ENCODE results near the gene HSD17B12. TPM values are rescaled to one million over a fixed set of nuclear protein-coding genes. Genes with fewer than 3 reads are reported as not detected.

The HSD17B12 gene
- total and polyA plus RNA-seq, 2 of the 8 experiments (the other 6 are each of a cell fraction or from before 2014, with no cell fraction given), result 46.0 to 121 TPM

DNA sequence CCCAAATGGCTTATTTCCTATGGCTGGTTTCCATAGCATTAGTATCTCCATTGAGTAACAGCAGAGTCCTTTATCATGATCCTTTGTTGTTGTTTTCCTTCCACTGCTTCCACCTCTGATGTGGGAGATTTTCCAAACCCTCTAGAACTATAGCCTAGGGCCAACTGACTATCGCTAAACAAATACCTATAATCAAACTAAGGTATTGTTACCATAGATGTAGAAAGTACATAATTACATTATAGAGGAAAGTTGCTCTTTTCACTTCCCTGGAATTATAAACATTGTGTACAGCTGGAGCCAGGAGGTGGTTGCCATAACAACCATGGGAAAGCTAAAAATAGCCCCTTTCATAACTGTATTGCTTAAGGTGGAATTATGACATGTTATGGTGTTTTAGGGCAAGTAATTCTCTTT lies 153.1 kb downstream of the HSD17B12 start:
- H3K9me3 ChIP-seq (ENCODE audit: insufficient read depth in 2 of 2, low read depth in 1 of 2, low read length in 1 of 2), result no peaks in the 10 kb centered on the region
- CTCF ChIA-PET (ENCODE audit: partially characterized antibody), result interaction anchor here (0.7 to 5.4 kb wide), 4 partner anchors 13 to 193 kb away, joined by 3 to 38 read pairs (median 4); no protein-coding TSS in a partner anchor
- TF ChIP-seq NANOG (IDR thresholded peaks at IDR 0.05; ENCODE audit: insufficient read depth, low read depth, low read length, poor library complexity, severe bottlenecking) (no peak), KDM1A (IDR thresholded peaks at IDR 0.05; ENCODE audit: borderline replicate concordance, low read length) (no peak), KDM5A (IDR thresholded peaks at IDR 0.05; ENCODE audit: low read length) (no peak), SP2 (IDR thresholded peaks at IDR 0.05; ENCODE audit: low read length) (no peak), TAF1 (IDR thresholded peaks at IDR 0.05; ENCODE audit: low read depth, low read length) (no peak)
- no peak overlapping the region for H3K18ac ChIP-seq (ENCODE audit: extremely low read depth, low read length)
- H3K79me2 ChIP-seq (ENCODE audit: control insufficient read depth in 1 of 2, insufficient read depth in 2 of 2, low read length in 2 of 2), result no peaks in the 10 kb centered on the region
- no peak overlapping the region for H3K23ac ChIP-seq (ENCODE audit: insufficient read length)
- no peak overlapping the region for H2BK15ac ChIP-seq (ENCODE audit: low read length)
- no peaks in the 10 kb centered on the region for H3K79me1 ChIP-seq (ENCODE audit: low read depth, low read length)
- H3K4me1 ChIP-seq (replicated peaks in 1 of 4; ENCODE audit: control insufficient read depth in 3 of 4, insufficient read depth in 4 of 4, low read length in 3 of 4), result no peaks in the 10 kb centered on the region
- POLR2A ChIA-PET (ENCODE audit: partially characterized antibody), result no interaction called here
- H3K4me2 ChIP-seq (ENCODE audit: insufficient read depth in 1 of 2, low read depth in 2 of 2, low read length in 2 of 2), result no peak overlapping the region
- no peak overlapping the region for H4K91ac ChIP-seq (replicated peaks; ENCODE audit: insufficient read length, low read length)
- no peaks in the 10 kb centered on the region for H4K20me1 ChIP-seq (replicated peaks in 1 of 2; ENCODE audit: control insufficient read depth in 1 of 2, insufficient read depth in 2 of 2, low read length in 2 of 2)
- H2BK120ac ChIP-seq (replicated peaks; ENCODE audit: low read depth, low read length), result no peak overlapping the region
- no peak overlapping the region for H3K27ac ChIP-seq (ENCODE audit: low read depth, low read length)
- H3K4ac ChIP-seq (replicated peaks; ENCODE audit: insufficient read length, low read depth, low read length), result no peak overlapping the region
- H4K8ac ChIP-seq (ENCODE audit: extremely low read depth, insufficient read depth, low read length), result no peak overlapping the region; the same call in 1 of the 2 replicates
- no peak overlapping the region for H3K4me3 ChIP-seq (ENCODE audit: extremely low read depth in 1 of 4, insufficient read depth in 2 of 4, low read depth in 3 of 4, low read length in 4 of 4)
- H3K23me2 ChIP-seq (ENCODE audit: low read depth, low read length), result no peaks in the 10 kb centered on the region
- H3K36me3 ChIP-seq (ENCODE audit: control insufficient read depth in 2 of 4, insufficient read depth in 4 of 4, low read length in 3 of 4), result peaks cover 0 to 2% (median 1%) of the 10 kb centered on the region in 4 experiments; a peak in 3 of 8 replicates
- no peak overlapping the region for H3K14ac ChIP-seq (ENCODE audit: insufficient read length)
- H2AK5ac ChIP-seq (ENCODE audit: low read depth, low read length), result no peak overlapping the region
- H3K9ac ChIP-seq (replicated peaks in 1 of 4; ENCODE audit: extremely low read depth in 1 of 4, low read depth in 3 of 4, low read length in 3 of 4), result no peak overlapping the region
- WGBS, 2 experiments (ENCODE audit: extremely low coverage in 1 of 2, insufficient coverage in 1 of 2, insufficient read length in 1 of 2, insufficient replicate concordance in 2 of 2, low coverage in 1 of 2, low lambda C conversion rate in 2 of 2, missing lambda C conversion rate in 1 of 2), result 100% methylated on average over 1 of the region's 1 CpG; no CpG with 5 or more reads in 1 of the 2 experiments
- DNase-seq (ENCODE audit: low read depth in 1 of 2, low spot score in 2 of 2), result no peak
- H3K56ac ChIP-seq (replicated peaks; ENCODE audit: insufficient read length, low read depth, low read length), result no peak overlapping the region
- H2BK12ac ChIP-seq (ENCODE audit: low read depth, low read length), result no peak overlapping the region
- no peak overlapping the region for H4K5ac ChIP-seq (ENCODE audit: insufficient read length, low read depth, low read length)
- H2BK5ac ChIP-seq (ENCODE audit: low read depth, low read length), result no peak overlapping the region
- no peaks in the 10 kb centered on the region for H3K27me3 ChIP-seq (replicated peaks in 1 of 4; ENCODE audit: control insufficient read depth in 3 of 4, extremely low read depth in 1 of 4, insufficient read depth in 3 of 4, low read length in 3 of 4)
- FAIRE-seq, result no peak
- no peak overlapping the region for H2BK20ac ChIP-seq (ENCODE audit: low read length)
- no peak overlapping the region for H2AFZ ChIP-seq (ENCODE audit: low read length)

Data from H1 (cell line).